GM12801 (cell line): ENCODE results near the gene KCMF1.

Experiments used
- TF ChIP-seq, protein P1 (sequence below): IDR thresholded peaks from one replicate; pipeline ENCODE4 v1.5.1; 2011; ENCODE audit warnings: control low read depth; ENCODE audit not compliant: insufficient read length; ENCODE audit errors: extremely low read depth

Gene KCMF1

DNA sequence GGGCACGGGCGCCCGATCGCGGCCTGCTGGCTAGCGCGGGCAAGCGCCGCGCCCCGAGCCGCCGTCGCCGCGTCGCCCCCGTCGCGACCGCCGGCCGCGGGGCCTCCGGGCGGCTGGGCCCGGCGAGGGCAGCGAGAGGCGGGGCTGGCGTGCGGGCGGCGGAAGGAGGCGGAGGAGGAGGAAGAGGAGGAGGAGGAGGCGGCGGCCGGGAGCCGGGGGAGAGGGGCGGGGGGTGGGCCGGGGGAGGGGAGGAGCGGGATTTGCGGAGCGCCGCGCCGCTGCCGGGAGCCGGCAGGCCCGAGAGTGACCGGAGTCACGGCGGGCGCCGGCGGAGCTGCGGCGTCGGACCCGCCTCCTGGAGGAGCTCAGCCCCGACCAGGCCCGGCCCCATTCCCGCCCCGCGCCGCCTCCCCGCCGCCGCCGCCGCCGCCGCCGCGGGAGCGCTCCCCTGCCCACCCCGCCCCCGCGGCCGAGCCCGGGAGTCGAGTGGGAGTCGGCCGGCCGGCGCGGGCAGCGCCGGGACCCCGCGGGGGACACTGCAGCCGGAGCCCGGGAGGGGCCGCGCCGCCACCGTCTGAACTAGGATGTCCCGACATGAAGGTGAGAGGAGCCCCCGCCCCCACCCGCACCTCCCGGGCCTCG lies at the start of gene KCMF1:
Gene KCMF1 (plus strand): TSS at position 294 of the 642 bp plus-strand sequence. CDS start 291 bp downstream, at position 585.
- TF ChIP-seq, protein P1, sequence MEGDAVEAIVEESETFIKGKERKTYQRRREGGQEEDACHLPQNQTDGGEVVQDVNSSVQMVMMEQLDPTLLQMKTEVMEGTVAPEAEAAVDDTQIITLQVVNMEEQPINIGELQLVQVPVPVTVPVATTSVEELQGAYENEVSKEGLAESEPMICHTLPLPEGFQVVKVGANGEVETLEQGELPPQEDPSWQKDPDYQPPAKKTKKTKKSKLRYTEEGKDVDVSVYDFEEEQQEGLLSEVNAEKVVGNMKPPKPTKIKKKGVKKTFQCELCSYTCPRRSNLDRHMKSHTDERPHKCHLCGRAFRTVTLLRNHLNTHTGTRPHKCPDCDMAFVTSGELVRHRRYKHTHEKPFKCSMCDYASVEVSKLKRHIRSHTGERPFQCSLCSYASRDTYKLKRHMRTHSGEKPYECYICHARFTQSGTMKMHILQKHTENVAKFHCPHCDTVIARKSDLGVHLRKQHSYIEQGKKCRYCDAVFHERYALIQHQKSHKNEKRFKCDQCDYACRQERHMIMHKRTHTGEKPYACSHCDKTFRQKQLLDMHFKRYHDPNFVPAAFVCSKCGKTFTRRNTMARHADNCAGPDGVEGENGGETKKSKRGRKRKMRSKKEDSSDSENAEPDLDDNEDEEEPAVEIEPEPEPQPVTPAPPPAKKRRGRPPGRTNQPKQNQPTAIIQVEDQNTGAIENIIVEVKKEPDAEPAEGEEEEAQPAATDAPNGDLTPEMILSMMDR: no peak

DNA sequence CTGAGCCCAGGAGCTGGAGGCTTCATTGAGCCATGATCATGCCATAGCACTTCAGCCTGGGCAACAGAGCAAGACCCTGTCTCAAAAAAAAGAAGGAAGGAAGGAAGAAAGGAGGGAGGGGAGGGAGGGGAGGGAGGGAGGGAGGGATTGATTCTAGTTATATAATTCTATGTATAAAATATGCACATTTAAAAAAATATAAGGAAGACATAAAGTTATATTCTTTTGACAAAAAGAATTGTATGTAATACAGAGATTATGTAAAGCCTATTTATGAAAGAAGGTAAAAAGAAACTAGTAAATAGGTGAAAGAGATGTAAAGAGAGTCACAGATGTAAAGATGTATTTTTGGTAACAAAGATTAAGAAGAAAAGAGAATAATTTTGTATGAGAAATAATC lies 48.0 kb upstream of the KCMF1 start:
- TF ChIP-seq, protein P1: no peak

DNA sequence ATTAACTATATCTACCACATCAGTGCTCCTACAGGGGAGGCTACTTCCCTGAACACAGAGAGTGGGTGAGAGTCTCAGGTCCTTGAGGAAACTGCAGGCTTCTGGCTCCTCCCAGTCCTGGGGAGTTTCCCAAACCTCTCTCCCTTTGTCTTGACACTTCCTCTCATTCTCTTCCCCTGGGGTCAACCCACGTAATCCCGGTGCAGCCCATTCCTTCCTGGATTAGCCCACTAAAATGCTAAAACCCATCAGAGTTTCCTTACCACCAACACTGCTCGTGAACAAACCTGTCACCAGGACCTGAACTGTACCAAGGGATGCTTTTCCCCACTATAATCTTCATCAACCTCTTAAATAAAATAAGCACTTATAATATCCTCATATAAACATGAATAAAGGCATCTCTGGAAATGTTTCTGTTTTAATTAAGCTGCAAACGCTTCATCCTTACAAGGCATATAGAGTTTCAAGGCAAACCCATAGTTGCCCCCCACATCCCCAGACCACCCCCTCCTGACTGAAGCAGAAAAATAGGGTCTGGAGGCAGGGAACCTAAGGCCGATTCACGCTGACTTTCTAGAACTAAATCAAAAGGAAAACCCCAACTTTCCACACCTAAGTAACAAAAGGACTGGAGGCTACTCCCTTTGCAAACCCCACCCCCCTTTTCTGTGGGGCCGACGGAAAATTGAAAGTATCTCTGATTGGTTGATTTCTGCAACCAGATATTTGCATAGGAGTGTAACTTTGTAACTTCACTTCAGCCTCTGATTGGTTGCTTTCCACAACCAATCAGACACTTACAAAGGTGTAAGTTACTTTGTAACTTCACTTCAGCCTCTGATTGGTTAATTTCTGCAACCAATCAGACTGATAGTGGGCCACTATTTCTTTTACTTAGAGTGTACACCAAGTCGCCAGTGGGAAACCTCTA lies 46.5 kb upstream of the KCMF1 start:
- TF ChIP-seq, protein P1: no peak

DNA sequence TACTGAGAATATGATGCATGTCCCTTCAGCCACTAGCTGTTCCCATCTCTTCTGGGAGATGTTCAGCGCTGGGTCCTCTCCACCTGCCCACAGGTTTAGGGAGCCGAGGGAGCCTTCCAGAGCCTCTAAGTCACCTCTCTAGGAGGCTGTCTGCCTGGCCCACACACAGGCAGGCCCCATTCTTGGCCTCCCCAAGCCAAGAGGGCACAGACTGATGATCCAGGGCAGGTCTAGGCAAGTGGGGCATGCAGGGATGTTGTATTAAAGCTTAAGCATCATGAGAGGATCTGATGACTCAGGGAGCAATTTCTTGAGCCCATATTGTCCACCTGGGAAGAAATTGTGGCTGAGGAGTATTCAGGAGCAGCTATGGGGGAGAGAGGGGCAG lies 45.6 kb upstream of the KCMF1 start:
- TF ChIP-seq, protein P1: no peak

DNA sequence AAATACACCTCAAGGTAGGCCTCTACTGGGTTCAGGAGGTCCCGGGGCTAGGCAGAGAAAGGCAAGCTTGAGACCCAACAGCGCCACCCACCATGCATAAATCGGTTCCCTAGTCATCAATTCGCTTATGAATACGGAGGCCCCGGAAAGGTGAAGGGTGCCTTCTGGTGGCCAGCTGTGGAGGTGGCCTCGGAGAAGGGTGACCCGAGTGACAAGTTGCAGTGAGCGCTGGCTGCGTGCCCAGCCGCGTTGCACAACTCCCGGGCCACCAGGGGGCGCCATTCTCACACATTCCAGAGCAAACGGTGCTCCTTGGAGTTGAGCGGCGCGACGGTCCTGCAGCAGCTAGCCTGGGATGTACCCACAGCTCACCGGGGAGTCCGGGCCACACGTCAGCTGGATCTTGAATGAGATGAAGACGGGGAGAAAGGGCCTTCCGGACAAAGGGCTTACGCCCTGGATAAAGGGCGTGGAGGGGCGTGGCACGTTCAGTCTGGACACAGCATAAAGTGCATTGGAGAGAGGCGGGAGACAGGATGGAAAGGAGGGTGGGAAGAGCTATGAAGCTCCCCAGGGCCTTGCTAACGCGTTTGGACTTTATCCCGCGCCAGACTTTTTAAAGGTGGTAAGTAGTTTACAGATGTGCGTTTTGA lies 45.1 kb upstream of the KCMF1 start:
- TF ChIP-seq, protein P1: peak; percentile 76

DNA sequence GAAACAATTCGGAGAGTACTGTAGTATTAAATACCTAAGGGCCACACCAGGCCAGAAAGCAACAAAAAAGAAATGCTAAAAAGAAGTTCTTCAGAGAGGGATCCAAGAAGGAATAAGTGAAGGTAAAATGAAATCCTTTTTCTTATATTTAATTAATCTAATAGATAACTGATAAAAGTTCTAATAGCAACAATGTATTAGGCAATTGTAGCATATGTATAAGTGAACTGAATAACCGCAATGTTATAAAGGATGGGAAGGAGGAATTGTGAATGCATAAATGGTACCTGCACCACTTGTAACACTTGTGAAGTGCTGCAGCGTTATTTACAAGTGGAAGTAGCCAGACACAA lies 43.7 kb upstream of the KCMF1 start:
- TF ChIP-seq, protein P1: no peak

DNA sequence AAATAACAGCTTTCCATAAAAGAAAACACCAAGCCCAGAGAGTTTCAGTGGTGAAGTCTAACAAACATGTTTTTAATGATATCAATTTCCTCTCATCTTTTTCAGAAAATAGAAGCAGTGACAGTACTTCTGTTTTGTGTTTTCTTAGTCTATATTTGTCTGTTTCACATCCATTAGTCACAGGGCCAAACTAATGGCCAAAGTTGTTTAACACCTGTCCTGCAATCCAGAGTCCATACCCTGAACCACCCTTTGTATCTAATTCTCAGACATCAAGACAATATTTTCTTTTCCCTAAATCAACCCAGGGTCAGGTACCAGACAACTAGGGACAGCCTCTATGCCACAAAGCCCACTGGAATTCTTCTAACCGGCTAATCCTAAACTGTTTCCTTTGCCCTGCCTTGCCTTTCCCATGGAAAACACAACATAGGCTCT lies 39.6 kb upstream of the KCMF1 start:
- TF ChIP-seq, protein P1: no peak
